ENCODE results near the gene CD209. TPM values are rescaled to one million over a fixed set of nuclear protein-coding genes. Genes with fewer than 3 reads are reported as not detected.

CD209 gene
- not detected for total RNA-seq (2021; ENCODE audit: unreplicated experiment)
- polyA plus RNA-seq (2012; ENCODE audit: insufficient read length): 0.07 TPM
- not detected for Bru-seq, nascent RNA
- not detected for BruChase-seq, experiment 1, labeled RNA remaining after a 2-hour chase
- BruChase-seq, experiment 2, labeled RNA remaining after a 6-hour chase: percentile 14 among the genes with signal in this experiment
- long read RNA-seq: 0 reads

GRCh38 chr19:7746903-7747884 lies at the start of gene CD209:
Gene CD209, minus strand, starts transcription at chr19:7747534. Its CDS starts 23 bp downstream, at chr19:7747511.
- CTCF ChIA-PET: no interaction called here
- DNase-seq (ENCODE audit: low read depth, low spot score): no peak
- no peaks in the 10 kb centered on the region for H3K27me3 ChIP-seq (ENCODE audit: control insufficient read depth, insufficient read depth, low read length)
- no TSS peak for BruUV-seq (replicated peaks)
- intact Hi-C loops (cut with micrococcal nuclease; ENCODE audit: unreplicated experiment) (no loop called here), in situ Hi-C loops (cut with HindIII; ENCODE audit: low pct_unique_long_range_greater_than_20kb, low sequenced_read_pairs) (no loop called here)
- no peaks in the 10 kb centered on the region for H3K9me3 ChIP-seq (ENCODE audit: control insufficient read depth, insufficient read depth, low read depth, low read length)
- no peak for ATAC-seq
- POLR2A ChIA-PET: no interaction called here
- no peak within 1 kb of the TSS for H3K27ac ChIP-seq (ENCODE audit: low read length)
- no peaks in the 10 kb centered on the region for H3K36me3 ChIP-seq (ENCODE audit: control insufficient read depth, insufficient read depth, low read length)
- no peak for TF ChIP-seq CTCF (IDR thresholded peaks at IDR 0.05)
- TF ChIP-seq REST (IDR thresholded peaks at IDR 0.05; ENCODE audit: insufficient read depth in 1 of 2, low read depth in 2 of 2, low read length in 1 of 2): no peak
- no peak for TF ChIP-seq POLR2AphosphoS5 (IDR thresholded peaks at IDR 0.05; ENCODE audit: low read depth, low read length)
- no peak for TF ChIP-seq SIN3A (IDR thresholded peaks at IDR 0.05; ENCODE audit: borderline replicate concordance, insufficient read depth, low read depth, low read length)
- TF ChIP-seq TCF7L2 (IDR thresholded peaks at IDR 0.05; ENCODE audit: low read depth, low read length): no peak
- H3K4me3 ChIP-seq (ENCODE audit: low read depth in 2 of 2, low read length in 2 of 2): no peak within 1 kb of the TSS
- H3K4me1 ChIP-seq (ENCODE audit: control insufficient read depth, insufficient read depth, low read length): no peaks in the 10 kb centered on the region

- Histone ChIP-seq H3K27me3 (ENCODE audit: control insufficient read depth, insufficient read depth, low read length) (no peaks in the 10 kb centered on the region; the same call in 1 of the 2 replicates), H3K36me3 (ENCODE audit: control insufficient read depth, insufficient read depth, low read length) (no peaks in the 10 kb centered on the region), H3K9me3 (ENCODE audit: control insufficient read depth, insufficient read depth, low read depth, low read length) (no peaks in the 10 kb centered on the region), H3K27ac (ENCODE audit: low read length) (no peak overlapping the region), H3K4me1 (ENCODE audit: control insufficient read depth, insufficient read depth, low read length) (peaks cover 3% of the 10 kb centered on the region; the same call in 1 of the 2 replicates), H3K4me3 (ENCODE audit: low read depth in 2 of 2, low read length in 2 of 2) (no peak overlapping the region)
- intact Hi-C loops (cut with micrococcal nuclease; ENCODE audit: unreplicated experiment): no loop called here
- ChIA-PET POLR2A (no interaction called here), CTCF (no interaction called here)
- ATAC-seq: no peak
- TF ChIP-seq TCF7L2 (IDR thresholded peaks at IDR 0.05; ENCODE audit: low read depth, low read length) (no peak), POLR2AphosphoS5 (IDR thresholded peaks at IDR 0.05; ENCODE audit: low read depth, low read length) (no peak)
- in situ Hi-C loops (cut with HindIII; ENCODE audit: low pct_unique_long_range_greater_than_20kb, low sequenced_read_pairs): no loop called here
- no TSS peak for BruUV-seq (replicated peaks)
- no peak for DNase-seq (ENCODE audit: low read depth, low spot score)
These were observed 48.3 kb upstream of the CD209 start for GRCh38 chr19:7795555-7796161.

Data from Panc1 (cell line).